Mesenteric fat pad (tissue), 1 donor: ENCODE data around the gene IL6. TPM values are rescaled to one million over a fixed set of nuclear protein-coding genes. Genes with fewer than 3 reads are reported as not detected.
"Not testable (repeated sequence)": the region's sequence is repeated elsewhere in the genome, so short reads cannot be mapped to it uniquely, and the experiment has no call there.

Experiments
- DNase-seq: peaks from one replicate; pipeline ENCODE4 v3.0.0-alpha.2; 2020; ENCODE audit warnings: low spot score
- long read RNA-seq: library from polyadenylated mRNA; unstranded; transcript quantifications from one replicate; pipeline ENCODE4 v2.0.0, GENCODE V29; 2020
- total RNA-seq: library from RNA; stranded (reverse); fragmentation: NEBNext Ultra II Directional; extraction: Animal tissue kit (Norgen Biotek cat#: 25700); gene quantifications from one replicate; pipeline ENCODE4 v1.2.1, GENCODE V29; 2021
- donor health status: DM: yes; HTN: yes; CAD: no.

IL6 gene
- total RNA-seq: 385 TPM
- long read RNA-seq, transcript IL6-209 (4 exons, 985 nt): minor isoform, 10 of 69 reads
- long read RNA-seq, transcript IL6-201 (5 exons, 1,182 nt): major isoform, 31 of 69 reads
- long read RNA-seq, partial matches to known transcripts: 8 of 69 reads
- long read RNA-seq, other reads (novel, unspliced or antisense): 16 of 69 reads

- DNase-seq: peak; percentile 94
These were observed at the start of gene IL6 for GRCh38 chr7:22726907-22727713. IL6 (plus strand) TSS chr7:22727200; CDS start chr7:22727263, 63 bp downstream.

- DNase-seq: not testable (repeated sequence)
These were observed 49.7 kb upstream of the IL6 start for GRCh38 chr7:22677263-22677662.

GRCh38 chr7:22677680-22678079, 49.3 kb upstream of the IL6 start:
- no peak for DNase-seq

- DNase-seq: no peak
These were observed 46.5 kb upstream of the IL6 start for GRCh38 chr7:22680482-22680911.

- DNase-seq: no peak
These were observed 45.7 kb upstream of the IL6 start for GRCh38 chr7:22681312-22681711.

- DNase-seq: no peak
These were observed 44.9 kb upstream of the IL6 start for GRCh38 chr7:22681852-22682657.

GRCh38 chr7:22683379-22683778, 43.6 kb upstream of the IL6 start:
- no peak for DNase-seq

GRCh38 chr7:22686620-22687019, 40.4 kb upstream of the IL6 start:
- no peak for DNase-seq

- DNase-seq: no peak
These were observed 38.9 kb upstream of the IL6 start for GRCh38 chr7:22688084-22688483.

GRCh38 chr7:22688934-22689333, 38.1 kb upstream of the IL6 start:
- DNase-seq: not testable (repeated sequence)

GRCh38 chr7:22694597-22695207, 32.3 kb upstream of the IL6 start:
- no peak for DNase-seq

GRCh38 chr7:22695476-22696132, 31.4 kb upstream of the IL6 start:
- DNase-seq: no peak

- no peak for DNase-seq
These were observed 30.3 kb upstream of the IL6 start for GRCh38 chr7:22696541-22697228.

- no peak for DNase-seq
These were observed 29.6 kb upstream of the IL6 start for GRCh38 chr7:22697322-22697859.

- DNase-seq: no peak
These were observed 29.0 kb upstream of the IL6 start for GRCh38 chr7:22697876-22698606.

GRCh38 chr7:22698767-22699166, 28.2 kb upstream of the IL6 start:
- DNase-seq: no peak

GRCh38 chr7:22700559-22701002, 26.4 kb upstream of the IL6 start:
- no peak for DNase-seq

- no peak for DNase-seq
These were observed 24.5 kb upstream of the IL6 start for GRCh38 chr7:22702516-22702915.

- not testable (repeated sequence) for DNase-seq
These were observed 23.7 kb upstream of the IL6 start for GRCh38 chr7:22703107-22703855.
